Coronary artery (tissue), 2 donors: ENCODE measurements around the gene WSCD2.

Source experiments
- DNase-seq: peaks from one replicate; pipeline ENCODE4 v3.0.0-alpha.2; 2017; ENCODE audit warnings: low spot score
- H3K27ac ChIP-seq, 2 donors: fragments of 200-600 bp; sonication (generic); one replicate each; pipeline ENCODE4 v1.5.1; 2016 to 2019
- H3K4me3 ChIP-seq: fragments of 200-600 bp; sonication (generic); 2 replicates; pipeline ENCODE4 v1.5.1; 2016; ENCODE audit warnings: mild to moderate bottlenecking, moderate library complexity
- TF ChIP-seq, protein P1 (sequence below): fragments of 200-600 bp; sonication (generic); IDR thresholded peaks from one replicate; pipeline ENCODE4 v1.5.1; 2019; ENCODE audit warnings: antibody characterized with exemption

The WSCD2 gene

DNA sequence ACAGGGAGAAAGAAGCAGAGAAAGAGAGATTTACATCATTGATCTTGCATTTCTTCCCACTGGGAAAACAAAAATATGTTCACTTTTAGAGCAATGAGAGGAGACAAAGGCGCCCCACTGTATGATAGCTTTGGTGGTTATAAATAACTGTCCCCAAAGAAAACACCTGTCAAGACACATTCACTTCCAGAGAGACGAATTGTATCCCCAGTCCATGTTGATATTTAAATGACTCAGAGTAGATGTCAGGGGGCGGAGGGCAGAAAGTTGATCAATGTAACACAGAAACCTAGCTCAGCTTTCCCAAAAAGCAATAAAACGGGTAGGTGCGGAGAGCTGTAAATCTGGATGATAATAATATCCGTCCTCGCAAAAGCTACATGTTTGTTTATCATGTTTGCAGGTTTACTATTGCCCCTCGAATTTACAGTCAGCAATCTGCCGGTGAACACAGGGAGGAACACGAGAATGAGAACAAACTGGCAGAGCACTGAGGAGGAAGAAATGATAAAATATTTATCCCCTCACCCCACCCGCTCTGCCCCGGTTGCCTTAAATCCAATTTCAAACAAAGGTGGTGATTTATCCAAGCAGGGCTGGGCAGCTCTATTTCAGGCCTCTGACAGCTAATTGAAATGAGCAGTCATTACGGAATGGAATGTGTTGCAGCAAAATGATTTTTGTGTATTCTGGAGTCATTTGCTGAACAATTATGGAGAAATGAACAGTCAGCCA is 125.6 kb downstream of the WSCD2 start:
- H3K27ac ChIP-seq, result no peak overlapping the region
- TF ChIP-seq, protein P1, sequence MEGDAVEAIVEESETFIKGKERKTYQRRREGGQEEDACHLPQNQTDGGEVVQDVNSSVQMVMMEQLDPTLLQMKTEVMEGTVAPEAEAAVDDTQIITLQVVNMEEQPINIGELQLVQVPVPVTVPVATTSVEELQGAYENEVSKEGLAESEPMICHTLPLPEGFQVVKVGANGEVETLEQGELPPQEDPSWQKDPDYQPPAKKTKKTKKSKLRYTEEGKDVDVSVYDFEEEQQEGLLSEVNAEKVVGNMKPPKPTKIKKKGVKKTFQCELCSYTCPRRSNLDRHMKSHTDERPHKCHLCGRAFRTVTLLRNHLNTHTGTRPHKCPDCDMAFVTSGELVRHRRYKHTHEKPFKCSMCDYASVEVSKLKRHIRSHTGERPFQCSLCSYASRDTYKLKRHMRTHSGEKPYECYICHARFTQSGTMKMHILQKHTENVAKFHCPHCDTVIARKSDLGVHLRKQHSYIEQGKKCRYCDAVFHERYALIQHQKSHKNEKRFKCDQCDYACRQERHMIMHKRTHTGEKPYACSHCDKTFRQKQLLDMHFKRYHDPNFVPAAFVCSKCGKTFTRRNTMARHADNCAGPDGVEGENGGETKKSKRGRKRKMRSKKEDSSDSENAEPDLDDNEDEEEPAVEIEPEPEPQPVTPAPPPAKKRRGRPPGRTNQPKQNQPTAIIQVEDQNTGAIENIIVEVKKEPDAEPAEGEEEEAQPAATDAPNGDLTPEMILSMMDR, result no peak
- no peak overlapping the region for H3K4me3 ChIP-seq
- no peak for DNase-seq

DNA sequence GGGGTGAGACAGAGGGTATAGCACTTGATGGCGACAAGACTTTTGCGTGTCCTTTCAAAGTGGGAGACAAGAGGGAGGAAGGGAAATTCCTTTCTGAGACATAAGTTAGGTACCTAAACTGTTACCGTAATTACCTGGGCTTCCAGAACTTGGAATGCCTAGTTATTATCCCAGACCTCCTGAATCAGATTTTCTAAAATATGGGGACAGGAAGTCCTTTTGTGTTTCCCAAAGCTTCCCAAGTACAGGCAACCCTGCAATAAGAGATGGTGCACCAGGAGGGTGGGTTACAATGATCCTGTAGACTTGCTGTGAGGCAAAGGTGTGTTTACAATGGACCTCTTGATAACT is 126.1 kb downstream of the WSCD2 start:
- no peak overlapping the region for H3K27ac ChIP-seq
- no peak for DNase-seq
- TF ChIP-seq, protein P1, result no peak

DNA sequence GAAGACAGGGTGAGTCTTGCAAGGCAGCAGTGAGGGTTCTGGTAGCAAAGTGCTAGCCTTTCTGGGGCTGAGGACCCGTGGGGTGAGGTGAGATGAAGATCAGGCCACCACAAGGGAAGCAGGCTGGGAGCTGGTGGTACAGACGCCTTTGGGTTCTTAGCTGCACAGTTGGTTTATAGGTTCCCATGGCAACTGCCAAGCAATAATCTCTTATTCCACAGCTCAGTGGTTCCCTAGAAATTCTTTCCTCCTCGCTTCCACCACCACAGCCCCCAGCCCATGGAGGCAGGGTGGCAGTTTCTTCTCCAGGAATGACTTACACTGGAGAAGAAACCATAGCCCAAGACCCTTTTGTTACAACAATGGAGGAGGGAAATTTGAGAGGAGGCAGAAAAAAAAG is 127.9 kb downstream of the WSCD2 start:
- no peak for DNase-seq
- TF ChIP-seq, protein P1, result no peak
- Histone ChIP-seq H3K4me3 (no peak overlapping the region), H3K27ac (no peak overlapping the region)

More for the DNA sequence above, 126.1 kb downstream of the WSCD2 start:
- H3K4me3 ChIP-seq, result no peak overlapping the region

DNA sequence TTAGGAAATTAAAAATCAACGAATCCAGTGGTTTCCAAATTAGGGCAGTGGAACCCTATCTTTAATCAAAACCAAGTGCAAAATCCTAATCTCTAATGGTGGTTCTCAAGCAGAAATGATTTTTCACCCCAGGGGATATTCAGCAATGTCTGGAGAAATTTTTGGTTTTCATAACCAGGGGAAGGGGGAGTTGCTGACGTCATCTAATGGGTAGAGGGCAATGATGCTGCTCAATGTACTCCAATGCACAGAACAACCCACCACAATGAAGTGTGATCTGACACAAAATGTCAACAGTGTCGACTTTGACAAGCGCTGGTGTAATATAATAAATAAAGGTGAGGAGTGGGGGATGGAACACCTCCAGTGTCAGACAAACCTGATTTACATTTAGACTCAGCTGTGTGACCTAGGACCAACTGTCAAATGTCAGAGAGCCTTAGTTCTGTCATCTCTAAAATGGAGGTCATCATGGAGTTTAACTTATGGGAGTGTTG is 128.6 kb downstream of the WSCD2 start:
- no peak for DNase-seq
- TF ChIP-seq, protein P1, result no peak
- H3K4me3 ChIP-seq, result no peak overlapping the region
- no peak overlapping the region for H3K27ac ChIP-seq

DNA sequence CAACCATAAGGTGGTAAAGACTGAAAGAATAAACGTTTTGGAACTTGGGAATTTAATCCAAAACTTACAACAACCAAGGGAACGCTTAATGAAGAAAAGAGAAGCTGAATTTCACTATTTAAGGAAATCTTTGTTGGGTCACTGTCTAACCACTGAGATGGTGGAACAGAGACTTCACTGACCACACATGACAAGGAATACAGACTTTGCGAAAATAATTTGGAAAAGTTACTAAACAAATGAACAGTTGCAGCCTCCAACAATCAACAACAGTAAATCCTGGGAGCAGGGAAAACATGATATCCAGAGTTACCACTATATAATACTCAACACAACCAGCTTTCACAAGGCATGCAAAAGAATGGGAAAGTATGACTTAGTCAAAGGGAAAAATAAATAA is 131.0 kb downstream of the WSCD2 start:
- no peak for DNase-seq
- H3K4me3 ChIP-seq, result no peak overlapping the region
- TF ChIP-seq, protein P1, result no peak

DNA sequence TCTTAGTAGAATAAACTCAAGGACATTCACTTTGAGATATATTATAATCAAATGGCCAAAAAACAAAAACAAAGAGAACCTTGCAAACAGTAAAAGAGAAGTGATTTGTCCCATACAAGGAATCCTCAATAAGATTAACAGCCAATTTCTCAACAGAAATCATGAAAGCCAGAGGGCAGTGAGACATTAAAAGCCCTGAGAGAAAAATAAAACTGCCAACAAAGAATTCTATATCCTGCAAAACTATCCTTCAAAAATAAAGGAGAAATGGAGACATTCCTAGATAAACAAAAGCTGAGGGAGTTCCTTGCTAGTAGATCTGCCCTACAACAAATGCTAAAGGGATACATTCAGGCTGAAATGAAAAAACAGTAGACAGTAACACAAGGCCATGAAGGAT is 131.9 kb downstream of the WSCD2 start:
- TF ChIP-seq, protein P1, result no peak
- DNase-seq, result no peak
- H3K4me3 ChIP-seq, result no peak overlapping the region
- H3K27ac ChIP-seq, result no peak overlapping the region

More for the DNA sequence above, 131.0 kb downstream of the WSCD2 start:
- no peak overlapping the region for H3K27ac ChIP-seq

DNA sequence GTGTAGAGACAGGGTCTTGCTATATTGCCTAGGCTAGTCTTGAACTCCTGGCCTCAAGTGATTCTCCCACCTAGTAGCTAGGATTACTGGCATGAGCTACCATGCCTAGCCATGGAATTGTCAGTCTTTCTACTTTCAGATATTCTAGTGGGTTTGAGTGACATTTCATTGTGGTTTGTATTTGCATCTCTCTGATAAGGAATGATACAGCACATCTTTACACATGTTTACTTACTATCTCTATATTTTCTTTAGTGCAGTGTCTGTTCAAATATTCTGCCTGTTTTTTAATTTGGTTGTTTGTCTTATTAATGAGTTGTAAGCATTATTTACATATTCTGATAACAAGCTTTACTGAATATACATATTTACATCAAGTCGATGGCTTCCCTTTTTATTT is 136.4 kb downstream of the WSCD2 start:
- Histone ChIP-seq H3K27ac (no peak overlapping the region), H3K4me3 (no peak overlapping the region)
- TF ChIP-seq, protein P1, result no peak
- DNase-seq, result no peak
